ENCODE results near the gene CD8B.
"Not testable (repeated sequence)": the region's sequence is repeated elsewhere in the genome, so short reads cannot be mapped to it uniquely, and the experiment has no call there.

- TF ChIP-seq, protein P1, sequence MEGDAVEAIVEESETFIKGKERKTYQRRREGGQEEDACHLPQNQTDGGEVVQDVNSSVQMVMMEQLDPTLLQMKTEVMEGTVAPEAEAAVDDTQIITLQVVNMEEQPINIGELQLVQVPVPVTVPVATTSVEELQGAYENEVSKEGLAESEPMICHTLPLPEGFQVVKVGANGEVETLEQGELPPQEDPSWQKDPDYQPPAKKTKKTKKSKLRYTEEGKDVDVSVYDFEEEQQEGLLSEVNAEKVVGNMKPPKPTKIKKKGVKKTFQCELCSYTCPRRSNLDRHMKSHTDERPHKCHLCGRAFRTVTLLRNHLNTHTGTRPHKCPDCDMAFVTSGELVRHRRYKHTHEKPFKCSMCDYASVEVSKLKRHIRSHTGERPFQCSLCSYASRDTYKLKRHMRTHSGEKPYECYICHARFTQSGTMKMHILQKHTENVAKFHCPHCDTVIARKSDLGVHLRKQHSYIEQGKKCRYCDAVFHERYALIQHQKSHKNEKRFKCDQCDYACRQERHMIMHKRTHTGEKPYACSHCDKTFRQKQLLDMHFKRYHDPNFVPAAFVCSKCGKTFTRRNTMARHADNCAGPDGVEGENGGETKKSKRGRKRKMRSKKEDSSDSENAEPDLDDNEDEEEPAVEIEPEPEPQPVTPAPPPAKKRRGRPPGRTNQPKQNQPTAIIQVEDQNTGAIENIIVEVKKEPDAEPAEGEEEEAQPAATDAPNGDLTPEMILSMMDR (IDR thresholded peaks at IDR 0.05), result not testable (repeated sequence)
- not testable (repeated sequence) for TF ChIP-seq POLR2A (IDR thresholded peaks at IDR 0.05)
Observed at GRCh38 chr2:86839455-86839854, 22.2 kb downstream of the CD8B start.

Measured in right lobe of liver (tissue), 4 donors.